Liver (tissue), 9 donors: ENCODE measurements around the gene ERMAP. TPM values are rescaled to one million over a fixed set of nuclear protein-coding genes. Genes with fewer than 3 reads are reported as not detected.

Source experiments
- DNase-seq: peaks from one replicate; pipeline ENCODE4 v3.0.0-alpha.2; 2017; ENCODE audit warnings: low spot score
- H3K27ac ChIP-seq, 2 donors: one replicate each; pipeline ENCODE4 v1.7.0; 2013; ENCODE audit warnings: inconsistent platforms in 2 of 2, low read length in 2 of 2, control low read depth in 1 of 2, low read depth in 1 of 2, mild to moderate bottlenecking in 1 of 2
- H3K27me3 ChIP-seq, 4 donors: one replicate each; pipeline versions ENCODE4 v1.6.1 to v1.7.0; 2013; ENCODE audit warnings: low read length in 3 of 4, inconsistent platforms in 1 of 4, mild to moderate bottlenecking in 1 of 4, moderate library complexity in 1 of 4; ENCODE audit not compliant: control insufficient read depth in 4 of 4, insufficient read depth in 4 of 4
- H3K36me3 ChIP-seq, 4 donors: one replicate each; pipeline versions ENCODE4 v1.6.1 to v1.7.0; 2013; ENCODE audit warnings: low read length in 3 of 4, mild to moderate bottlenecking in 3 of 4, low read depth in 1 of 4, moderate library complexity in 1 of 4; ENCODE audit not compliant: control insufficient read depth in 4 of 4, insufficient read depth in 3 of 4
- H3K4me1 ChIP-seq, 4 donors: one replicate each; pipeline versions ENCODE4 v1.6.1 to v1.7.0; 2013; ENCODE audit warnings: low read length in 3 of 4, mild to moderate bottlenecking in 3 of 4, moderate library complexity in 1 of 4; ENCODE audit not compliant: control insufficient read depth in 4 of 4, insufficient read depth in 4 of 4
- H3K4me3 ChIP-seq, 3 donors: one replicate each; pipeline versions ENCODE4 v1.6.1 to v1.7.0; 2013; ENCODE audit warnings: low read length in 3 of 3, control low read depth in 1 of 3, low read depth in 1 of 3, mild to moderate bottlenecking in 1 of 3
- H3K9ac ChIP-seq, 2 donors: one replicate each; pipeline ENCODE4 v1.7.0; 2013; ENCODE audit warnings: low read length in 2 of 2, mild to moderate bottlenecking in 2 of 2, moderate library complexity in 2 of 2, control low read depth in 1 of 2, low read depth in 1 of 2
- H3K9me3 ChIP-seq, 4 donors: one replicate each; pipeline versions ENCODE4 v1.6.1 to v1.7.0; 2013; ENCODE audit warnings: low read length in 3 of 4; ENCODE audit not compliant: control insufficient read depth in 4 of 4
- ATF3 ChIP-seq: IDR thresholded peaks from 2 replicates; pipeline ENCODE4 v1.6.1; 2016; ENCODE audit warnings: antibody characterized with exemption
- CTCF ChIP-seq: fragments of 150-350 bp; IDR thresholded peaks from 2 replicates; pipeline ENCODE4 v1.5.1; 2017; ENCODE audit warnings: improper control_type of control experiment, low read depth, low read length; ENCODE audit not compliant: missing input control
- EGR1 ChIP-seq, 2 donors: IDR thresholded peaks; 2 replicates each; pipeline ENCODE4 v1.6.1; 2016 to 2018; ENCODE audit warnings: antibody characterized with exemption in 2 of 2, low read depth in 2 of 2
- FOXA1 ChIP-seq: IDR thresholded peaks from 2 replicates; pipeline ENCODE4 v1.6.1; 2016; ENCODE audit warnings: antibody characterized with exemption
- GABPA ChIP-seq, 2 donors: IDR thresholded peaks in 1 of 2; conservative IDR thresholded peaks in 1 of 2; 2 replicates each; pipeline ENCODE4 v1.6.1; 2016; ENCODE audit warnings: antibody characterized with exemption in 2 of 2, mild to moderate bottlenecking in 1 of 2, moderate library complexity in 1 of 2
- HNF4A ChIP-seq, 2 donors: conservative IDR thresholded peaks; 2 replicates each; pipeline ENCODE4 v1.6.1; 2016; ENCODE audit warnings: antibody characterized with exemption in 2 of 2, mild to moderate bottlenecking in 2 of 2
- HNF4G ChIP-seq: IDR thresholded peaks from 2 replicates; pipeline ENCODE4 v1.6.1; 2016; ENCODE audit warnings: antibody characterized with exemption
- JUND ChIP-seq, 2 donors: IDR thresholded peaks; 2 replicates each; pipeline ENCODE4 v1.6.1; 2016; ENCODE audit warnings: antibody characterized with exemption in 2 of 2
- MAX ChIP-seq: IDR thresholded peaks from 2 replicates; pipeline ENCODE4 v1.6.1; 2016; ENCODE audit warnings: antibody characterized with exemption
- NR2F2 ChIP-seq: IDR thresholded peaks from 2 replicates; pipeline ENCODE4 v1.6.1; 2016; ENCODE audit warnings: antibody characterized with exemption
- RAD21 ChIP-seq, 2 donors: IDR thresholded peaks; 2 replicates each; pipeline ENCODE4 v1.6.1; 2016; ENCODE audit warnings: antibody characterized with exemption in 2 of 2, mild to moderate bottlenecking in 2 of 2
- REST ChIP-seq: IDR thresholded peaks from 2 replicates; pipeline ENCODE4 v1.6.1; 2016; ENCODE audit warnings: antibody characterized with exemption, mild to moderate bottlenecking
- RXRA ChIP-seq, 2 donors: IDR thresholded peaks; 2 replicates each; pipeline ENCODE4 v1.6.1; 2017 to 2018; ENCODE audit warnings: antibody characterized with exemption in 2 of 2, mild to moderate bottlenecking in 1 of 2
- SP1 ChIP-seq: IDR thresholded peaks from 2 replicates; pipeline ENCODE4 v1.6.1; 2018; ENCODE audit warnings: antibody characterized with exemption, mild to moderate bottlenecking
- TAF1 ChIP-seq: conservative IDR thresholded peaks from 2 replicates; pipeline ENCODE4 v1.6.1; 2016; ENCODE audit warnings: antibody characterized with exemption, mild to moderate bottlenecking
- YY1 ChIP-seq: IDR thresholded peaks from 2 replicates; pipeline ENCODE4 v1.6.1; 2016; ENCODE audit warnings: antibody characterized with exemption, mild to moderate bottlenecking
- ZBTB33 ChIP-seq: IDR thresholded peaks from 2 replicates; pipeline ENCODE4 v1.6.1; 2016; ENCODE audit warnings: antibody characterized with exemption
- WGBS: extraction: QIAGEN DNeasy Blood & Tissue Kit; methylation state at CpG from one replicate; pipeline ENCODE4 v1.1.7; 2013; 5-methylcytosine and 5-hydroxymethylcytosine counted together
- polyA plus RNA-seq, 2 donors: library from polyadenylated mRNA; stranded (reverse) in 1 of 2; unstranded in 1 of 2; fragments of 200-250 nt in 1 of 2; fragments of >200 nt in 1 of 2; fragmentation: Nextera tagmentation in 1 of 2; extraction: Ambion mirVana in 1 of 2; gene quantifications; one replicate each; pipeline versions ENCODE4 v1.2.1 to v1.2.3, GENCODE V29; 2013 to 2015
- total RNA-seq, 2 donors: library from RNA; depleted of rRNA; stranded (reverse); fragments of >200 nt; gene quantifications; one replicate each; pipeline ENCODE4 v1.2.3, GENCODE V29; 2014
- donor health status: healthy.
- donor health status: healthy.
- donor health status: healthy.
- donor health status: healthy.
- donor health status: healthy.

ERMAP gene
- total and polyA plus RNA-seq, 4 donors, result 3.9 to 96.9 (median 9.0) TPM

- DNase-seq, result no peak
- Histone ChIP-seq H3K4me3 (no peak overlapping the region), H3K4me1 (no peaks in the 10 kb centered on the region), H3K9me3 (no peaks in the 10 kb centered on the region), H3K9ac (no peak overlapping the region), H3K36me3 (no peaks in the 10 kb centered on the region), H3K27ac (no peak overlapping the region), H3K27me3 (no peaks in the 10 kb centered on the region)
- TF ChIP-seq SP1 (no peak), CTCF (no peak), NR2F2 (no peak), FOXA1 (no peak), EGR1 (IDR thresholded peaks at IDR 0.05; ENCODE audit: low read depth in 2 of 2) (no peak), HNF4A (conservative IDR thresholded peaks at IDR 0.05) (no peak), HNF4G (no peak), MAX (no peak), REST (no peak), TAF1 (no peak), JUND (IDR thresholded peaks at IDR 0.05) (no peak), RAD21 (IDR thresholded peaks at IDR 0.05) (no peak), RXRA (IDR thresholded peaks at IDR 0.05) (no peak), YY1 (no peak), ATF3 (no peak), ZBTB33 (no peak), GABPA (IDR thresholded peaks at IDR 0.05 in 1 of 2, conservative IDR thresholded peaks at IDR 0.05 in 1 of 2) (no peak)
- WGBS, result 92% methylated on average over 31 of the region's 31 CpGs
These were observed 71.2 kb downstream of the ERMAP start for GRCh38 chr1:42888013-42888633.
